Brain microvascular endothelial cell (primary cell): ENCODE measurements around the gene KRT20.

Experiments used
- DNase-seq: peaks from one replicate; pipeline ENCODE4 v3.0.0-alpha.2; 2020
- H3K27ac ChIP-seq: fragments of 250-450 bp; sonication (Bioruptor Pico); 2 replicates; pipeline ENCODE4 v1.5.1; 2020; ENCODE audit warnings: mild to moderate bottlenecking, moderate library complexity
- H3K27me3 ChIP-seq: fragments of 250-450 bp; sonication (Bioruptor Pico); replicated peaks from 2 replicates; pipeline ENCODE4 v1.5.1; 2020; ENCODE audit warnings: mild to moderate bottlenecking
- H3K36me3 ChIP-seq: fragments of 250-450 bp; sonication (Bioruptor Pico); replicated peaks from 2 replicates; pipeline ENCODE4 v1.5.1; 2020; ENCODE audit warnings: mild to moderate bottlenecking
- H3K4me3 ChIP-seq: 2 replicates; pipeline ENCODE4 v1.5.1; 2011; ENCODE audit warnings: low read depth, mild to moderate bottlenecking, control low read depth, low read length, moderate library complexity
- in situ Hi-C: cut with HindIII; loops from 2 replicates; pipeline ENCODE4 v1.10.0; 2017; ENCODE audit warnings: low sequenced_read_pairs, low pct_ligation_motif_present
- TF ChIP-seq, protein P1 (sequence below): IDR thresholded peaks from 2 replicates; pipeline ENCODE4 v1.5.1; 2011; ENCODE audit warnings: low read depth, mild to moderate bottlenecking, moderate library complexity, low read length, control low read depth, inconsistent platforms; ENCODE audit errors: missing control alignments

KRT20 gene

DNA sequence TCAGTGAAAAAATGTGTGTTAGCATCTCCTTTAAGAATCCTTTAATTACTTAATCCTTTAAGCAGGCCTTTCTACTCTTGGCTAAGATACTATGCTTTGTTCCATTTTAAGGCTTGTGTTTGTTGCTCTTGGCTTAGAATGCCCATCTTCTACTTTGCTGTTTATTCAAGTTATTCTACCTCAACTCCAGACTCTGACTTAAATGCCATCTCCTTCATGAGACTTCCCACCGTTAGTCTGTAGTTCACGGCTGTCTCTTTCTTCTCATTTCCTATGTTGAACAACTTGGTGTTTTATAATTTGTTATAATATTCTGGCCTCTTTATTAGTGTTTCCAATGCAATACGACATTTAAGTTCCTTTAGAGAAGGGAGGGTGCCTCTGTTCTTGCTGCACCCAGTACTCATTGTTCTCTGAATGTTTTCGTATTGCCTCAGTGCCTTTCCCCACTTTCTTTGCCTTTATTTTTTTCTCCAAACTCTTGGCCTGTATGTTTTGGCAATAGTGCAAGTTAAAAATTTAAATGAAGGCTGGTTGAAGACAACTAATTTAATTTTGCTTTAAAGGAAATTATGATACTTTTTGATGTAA is 56.5 kb downstream of the KRT20 start:
- in situ Hi-C loops: no loop called here
- TF ChIP-seq, protein P1, sequence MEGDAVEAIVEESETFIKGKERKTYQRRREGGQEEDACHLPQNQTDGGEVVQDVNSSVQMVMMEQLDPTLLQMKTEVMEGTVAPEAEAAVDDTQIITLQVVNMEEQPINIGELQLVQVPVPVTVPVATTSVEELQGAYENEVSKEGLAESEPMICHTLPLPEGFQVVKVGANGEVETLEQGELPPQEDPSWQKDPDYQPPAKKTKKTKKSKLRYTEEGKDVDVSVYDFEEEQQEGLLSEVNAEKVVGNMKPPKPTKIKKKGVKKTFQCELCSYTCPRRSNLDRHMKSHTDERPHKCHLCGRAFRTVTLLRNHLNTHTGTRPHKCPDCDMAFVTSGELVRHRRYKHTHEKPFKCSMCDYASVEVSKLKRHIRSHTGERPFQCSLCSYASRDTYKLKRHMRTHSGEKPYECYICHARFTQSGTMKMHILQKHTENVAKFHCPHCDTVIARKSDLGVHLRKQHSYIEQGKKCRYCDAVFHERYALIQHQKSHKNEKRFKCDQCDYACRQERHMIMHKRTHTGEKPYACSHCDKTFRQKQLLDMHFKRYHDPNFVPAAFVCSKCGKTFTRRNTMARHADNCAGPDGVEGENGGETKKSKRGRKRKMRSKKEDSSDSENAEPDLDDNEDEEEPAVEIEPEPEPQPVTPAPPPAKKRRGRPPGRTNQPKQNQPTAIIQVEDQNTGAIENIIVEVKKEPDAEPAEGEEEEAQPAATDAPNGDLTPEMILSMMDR: no peak
- H3K27ac ChIP-seq: no peak overlapping the region

DNA sequence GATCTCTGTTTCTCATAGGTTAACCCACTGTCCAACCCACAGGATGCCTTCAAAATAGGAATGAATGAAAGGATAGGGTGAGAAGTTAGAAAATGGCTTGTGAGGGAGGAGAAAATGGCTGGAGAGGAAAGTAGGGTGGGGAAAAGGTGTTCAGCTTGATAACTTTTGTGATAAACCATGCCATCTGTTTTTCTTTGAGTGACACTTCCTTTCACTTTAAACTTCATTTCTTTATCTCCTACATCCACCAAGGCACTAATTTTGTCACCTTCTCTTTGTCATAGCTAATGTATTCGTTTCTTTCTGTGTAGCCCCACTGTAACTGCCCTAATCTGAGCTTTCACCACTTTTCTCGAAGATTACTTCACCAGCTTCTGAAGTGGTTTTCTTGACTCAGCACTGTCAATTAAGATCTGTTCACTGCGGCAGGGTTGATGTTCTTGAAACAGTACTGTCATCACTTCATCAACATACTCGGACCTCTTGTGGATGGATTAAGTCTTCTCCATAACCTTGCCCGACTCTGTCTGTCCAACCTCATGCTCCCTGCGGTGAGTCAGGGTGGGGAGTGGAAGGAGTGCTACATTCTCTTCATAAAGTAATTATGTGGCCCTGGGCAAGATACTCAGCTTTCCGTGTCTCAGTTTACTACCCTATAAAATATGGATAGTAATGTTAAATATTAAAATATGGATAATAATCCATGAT is 57.1 kb downstream of the KRT20 start:
- TF ChIP-seq, protein P1: no peak

More for the DNA sequence above, 56.5 kb downstream of the KRT20 start:
- no peak overlapping the region for H3K4me3 ChIP-seq
- no peaks in the 10 kb centered on the region for H3K27me3 ChIP-seq
- no peaks in the 10 kb centered on the region for H3K36me3 ChIP-seq
- DNase-seq: no peak

More for the DNA sequence above, 57.1 kb downstream of the KRT20 start:
- Histone ChIP-seq H3K27me3 (no peaks in the 10 kb centered on the region), H3K36me3 (no peaks in the 10 kb centered on the region), H3K27ac (no peak overlapping the region), H3K4me3 (no peak overlapping the region)
- DNase-seq: peak; percentile 36
- in situ Hi-C loops: no loop called here
